ENCODE results near the gene ZDHHC14.

DNA sequence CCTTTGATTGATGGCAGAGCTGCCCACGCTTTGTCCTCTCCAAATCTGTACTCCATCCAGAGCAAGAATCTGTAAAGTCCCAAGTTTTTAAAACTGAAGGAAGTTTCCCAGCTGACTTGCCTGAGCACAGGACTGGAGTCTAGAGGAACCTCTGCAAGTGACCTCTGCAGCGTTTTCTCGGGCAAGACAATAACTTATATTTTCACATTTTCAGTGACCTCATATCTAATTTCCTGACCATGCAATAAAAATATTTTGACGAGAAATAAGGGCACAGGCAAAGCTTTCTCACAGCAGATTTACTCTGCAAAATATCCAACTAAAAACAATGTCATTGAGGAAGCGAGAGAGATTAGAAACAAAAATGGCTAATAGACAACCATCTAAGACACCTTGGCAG is 256.5 kb downstream of the ZDHHC14 start:
- TF ChIP-seq, protein P1, sequence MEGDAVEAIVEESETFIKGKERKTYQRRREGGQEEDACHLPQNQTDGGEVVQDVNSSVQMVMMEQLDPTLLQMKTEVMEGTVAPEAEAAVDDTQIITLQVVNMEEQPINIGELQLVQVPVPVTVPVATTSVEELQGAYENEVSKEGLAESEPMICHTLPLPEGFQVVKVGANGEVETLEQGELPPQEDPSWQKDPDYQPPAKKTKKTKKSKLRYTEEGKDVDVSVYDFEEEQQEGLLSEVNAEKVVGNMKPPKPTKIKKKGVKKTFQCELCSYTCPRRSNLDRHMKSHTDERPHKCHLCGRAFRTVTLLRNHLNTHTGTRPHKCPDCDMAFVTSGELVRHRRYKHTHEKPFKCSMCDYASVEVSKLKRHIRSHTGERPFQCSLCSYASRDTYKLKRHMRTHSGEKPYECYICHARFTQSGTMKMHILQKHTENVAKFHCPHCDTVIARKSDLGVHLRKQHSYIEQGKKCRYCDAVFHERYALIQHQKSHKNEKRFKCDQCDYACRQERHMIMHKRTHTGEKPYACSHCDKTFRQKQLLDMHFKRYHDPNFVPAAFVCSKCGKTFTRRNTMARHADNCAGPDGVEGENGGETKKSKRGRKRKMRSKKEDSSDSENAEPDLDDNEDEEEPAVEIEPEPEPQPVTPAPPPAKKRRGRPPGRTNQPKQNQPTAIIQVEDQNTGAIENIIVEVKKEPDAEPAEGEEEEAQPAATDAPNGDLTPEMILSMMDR (IDR thresholded peaks at IDR 0.05): no peak
- no peak for TF ChIP-seq POLR2A (IDR thresholded peaks at IDR 0.05)

Data from body of pancreas (tissue), 4 donors.